Osteocyte (in vitro differentiated cells): ENCODE measurements around the gene ZC3H14. TPM values are rescaled to one million over a fixed set of nuclear protein-coding genes. Genes with fewer than 3 reads are reported as not detected.

Source experiments
- DNase-seq: peaks from one replicate; pipeline ENCODE4 v3.0.0; 2021; ENCODE audit warnings: mixed read lengths; ENCODE audit not compliant: unreplicated experiment; ENCODE audit errors: extremely low spot score
- H3K27ac Mint-ChIP-seq: one replicate; pipeline ENCODE4 v1.8.0; 2021; ENCODE audit warnings: mild to moderate bottlenecking, mixed read lengths; ENCODE audit not compliant: unreplicated experiment
- H3K27me3 Mint-ChIP-seq: one replicate; pipeline ENCODE4 v1.8.0; 2021; ENCODE audit warnings: mixed read lengths; ENCODE audit not compliant: unreplicated experiment
- H3K36me3 Mint-ChIP-seq: one replicate; pipeline ENCODE4 v1.8.0; 2021; ENCODE audit warnings: mixed read lengths; ENCODE audit not compliant: unreplicated experiment
- H3K4me1 Mint-ChIP-seq: one replicate; pipeline ENCODE4 v1.8.0; 2021; ENCODE audit warnings: mixed read lengths; ENCODE audit not compliant: unreplicated experiment
- H3K4me3 Mint-ChIP-seq: one replicate; pipeline ENCODE4 v1.8.0; 2021; ENCODE audit warnings: mild to moderate bottlenecking, moderate library complexity, mixed read lengths; ENCODE audit not compliant: unreplicated experiment
- H3K9me3 Mint-ChIP-seq: one replicate; pipeline ENCODE4 v1.8.0; 2021; ENCODE audit warnings: mixed read lengths; ENCODE audit not compliant: unreplicated experiment
- CTCF ChIP-seq: fragments of 200-600 bp; sonication (generic); IDR thresholded peaks from 2 replicates; pipeline ENCODE4 v1.5.0; 2021; ENCODE audit warnings: antibody characterized with exemption, mild to moderate bottlenecking, moderate library complexity
- total RNA-seq: library from RNA; stranded (reverse); gene quantifications from 2 replicates; pipeline ENCODE4 v1.2.1, GENCODE V29; 2021

The ZC3H14 gene
- total RNA-seq, 1 donor from 2014 or later: 63.1 TPM

GRCh38 chr14:88597601-88598000, 34.8 kb downstream of the ZC3H14 start:
- Mint-ChIP-seq H3K9me3 (no peaks in the 10 kb centered on the region), H3K4me3 (no peak overlapping the region), H3K27ac (no peak overlapping the region), H3K27me3 (no peaks in the 10 kb centered on the region), H3K4me1 (no peaks in the 10 kb centered on the region), H3K36me3 (peaks cover 63% of the 10 kb centered on the region)
- no peak for TF ChIP-seq CTCF
- DNase-seq: no peak

- no peak overlapping the region for H3K4me3 Mint-ChIP-seq
- H3K36me3 Mint-ChIP-seq: peaks cover 66% of the 10 kb centered on the region
- H3K27ac Mint-ChIP-seq: no peak overlapping the region
- TF ChIP-seq CTCF: no peak
- no peak for DNase-seq
- H3K9me3 Mint-ChIP-seq: no peaks in the 10 kb centered on the region
- H3K27me3 Mint-ChIP-seq: no peaks in the 10 kb centered on the region
- H3K4me1 Mint-ChIP-seq: no peaks in the 10 kb centered on the region
Measured at GRCh38 chr14:88598097-88598675, 35.3 kb downstream of the ZC3H14 start.

DNA sequence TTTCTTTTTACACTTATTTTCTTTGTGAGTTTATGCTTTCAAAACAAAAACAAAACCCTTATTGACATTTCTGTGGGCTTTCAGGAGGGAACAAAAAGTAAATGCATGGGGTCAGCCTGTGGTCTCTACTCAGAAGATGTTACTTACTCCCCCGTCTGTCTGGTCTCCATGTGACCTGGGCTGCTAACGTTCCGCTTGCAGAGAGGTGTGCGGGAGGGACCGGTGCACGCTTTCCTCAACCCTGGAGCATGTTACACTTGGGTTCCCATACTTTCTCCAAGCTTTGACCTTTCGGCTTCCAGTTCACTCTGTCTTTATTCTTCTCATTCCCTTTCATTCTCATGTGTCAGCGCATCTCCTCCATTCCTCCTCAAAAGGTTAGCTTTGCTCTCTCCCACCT, 36.5 kb downstream of the ZC3H14 start:
- no peak for DNase-seq
- peaks cover 68% of the 10 kb centered on the region for H3K36me3 Mint-ChIP-seq
- no peaks in the 10 kb centered on the region for H3K9me3 Mint-ChIP-seq
- no peaks in the 10 kb centered on the region for H3K4me1 Mint-ChIP-seq
- TF ChIP-seq CTCF: no peak
- no peak overlapping the region for H3K27ac Mint-ChIP-seq
- no peaks in the 10 kb centered on the region for H3K27me3 Mint-ChIP-seq
- H3K4me3 Mint-ChIP-seq: no peak overlapping the region

GRCh38 chr14:88599761-88600439, 37.1 kb downstream of the ZC3H14 start:
- H3K4me1 Mint-ChIP-seq: no peaks in the 10 kb centered on the region
- TF ChIP-seq CTCF: no peak
- H3K36me3 Mint-ChIP-seq: peaks cover 65% of the 10 kb centered on the region
- H3K27me3 Mint-ChIP-seq: no peaks in the 10 kb centered on the region
- DNase-seq: no peak
- no peak overlapping the region for H3K4me3 Mint-ChIP-seq
- H3K9me3 Mint-ChIP-seq: no peaks in the 10 kb centered on the region
- H3K27ac Mint-ChIP-seq: no peak overlapping the region

DNA sequence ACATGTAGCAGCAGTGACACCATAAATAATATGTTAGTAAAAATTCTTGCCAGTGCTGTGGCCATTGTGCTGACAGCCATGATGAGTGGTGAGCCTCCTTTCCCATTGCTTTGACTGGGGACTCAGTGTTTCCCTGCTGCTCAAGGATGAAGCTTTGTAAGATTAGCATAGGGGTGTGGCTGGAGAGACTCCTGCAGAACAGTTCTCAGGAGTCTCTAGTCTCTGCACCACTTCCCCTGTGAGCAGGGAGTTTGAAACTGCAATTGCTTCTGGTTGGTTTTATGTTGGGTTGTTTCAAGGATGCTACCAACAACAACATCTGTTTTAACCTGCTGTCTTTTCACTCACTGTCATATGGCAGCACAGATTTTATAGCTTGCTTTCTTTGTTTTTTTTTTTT, 41.4 kb downstream of the ZC3H14 start:
- no peaks in the 10 kb centered on the region for H3K27me3 Mint-ChIP-seq
- no peak for DNase-seq
- no peak overlapping the region for H3K27ac Mint-ChIP-seq
- H3K9me3 Mint-ChIP-seq: no peaks in the 10 kb centered on the region
- H3K36me3 Mint-ChIP-seq: peaks cover 64% of the 10 kb centered on the region
- TF ChIP-seq CTCF: no peak
- no peaks in the 10 kb centered on the region for H3K4me1 Mint-ChIP-seq
- H3K4me3 Mint-ChIP-seq: no peak overlapping the region
